ENCODE results near the gene PAX8.

DNA sequence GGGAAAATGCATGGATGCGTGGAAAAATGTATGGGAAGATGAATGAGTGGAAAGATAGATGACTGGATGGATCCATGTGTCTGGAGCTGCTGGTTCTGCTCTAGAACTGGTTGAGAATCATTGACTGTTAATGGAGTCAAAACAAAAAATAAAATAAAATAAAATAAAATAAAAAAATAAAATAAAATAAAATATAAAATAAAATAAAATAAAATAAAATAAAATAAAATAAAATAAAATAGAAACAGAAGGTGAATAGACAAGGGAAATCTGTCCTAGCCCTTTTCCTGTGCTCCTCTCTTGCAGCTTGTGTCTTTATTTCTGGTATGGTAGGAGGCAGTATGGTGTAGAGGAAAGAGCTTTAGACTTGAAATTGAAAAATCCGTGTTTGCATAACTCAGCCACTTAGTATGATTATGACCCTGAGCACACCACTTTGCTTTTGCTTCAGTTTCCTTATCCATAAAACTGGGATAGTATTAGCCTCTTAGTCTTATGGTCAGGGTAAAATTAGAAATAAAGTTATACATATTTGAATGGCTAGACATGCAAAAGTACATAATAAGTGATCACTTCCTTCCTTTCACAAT lies 54.0 kb downstream of the PAX8 start:
- TF ChIP-seq POLR2A (IDR thresholded peaks at IDR 0.05) (no peak), CTCF (IDR thresholded peaks at IDR 0.05) (no peak)

Measured in heart left ventricle (tissue), 13 donors.